A549 (cell line): ENCODE measurements around the gene ADAMTS2. TPM values are rescaled to one million over a fixed set of nuclear protein-coding genes. Genes with fewer than 3 reads are reported as not detected.

Source experiments
- ATAC-seq, 2 experiments: fragments of 200-7000 bp in 1 of 2; fragments of >200 bp in 1 of 2; cut with Nextera tagmentation in 1 of 2; cut with Tn5 transposase in 1 of 2; 3 replicates each; pipeline versions ENCODE4 v1.8.0 to v1.9.1; 2018 to 2020; ENCODE audit warnings: mild to moderate bottlenecking in 1 of 2, moderate library complexity in 1 of 2
- CTCF ChIA-PET: fragments of 300-600 bp; sonication (Branson Sonifier 250); formaldehyde crosslinking; extraction: SDS; loops from one replicate; lab custom pipeline; 2021; ENCODE audit warnings: antibody characterized with exemption, inconsistent platforms; lab: Yijun Ruan, JAX
- POLR2A ChIA-PET: fragments of 350-600 bp; formaldehyde crosslinking; extraction: SDS; loops from one replicate; lab custom pipeline; 2021; ENCODE audit warnings: antibody characterized with exemption, inconsistent platforms; lab: Yijun Ruan, JAX
- DNase-seq, 2 experiments: peaks; one replicate each; pipeline versions ENCODE4 v3.0.0 to v3.0.0-alpha.2; 2011 to 2016; ENCODE audit warnings: low read depth in 1 of 2, low spot score in 1 of 2
- FAIRE-seq: peaks from 2 replicates; lab custom pipeline; 2011; peaks lifted over from hg19 to GRCh38; lab: Jason Lieb, UNC
- H3K27ac ChIP-seq, 2 experiments: fragments of >200 bp; sonication (Bioruptor Twin); formaldehyde crosslinking; 3 replicates each; pipeline ENCODE4 v1.5.1; 2016 to 2017
- H3K4me1 ChIP-seq: fragments of >200 bp; sonication (Bioruptor Twin); formaldehyde crosslinking; 3 replicates; pipeline ENCODE4 v1.6.1; 2016
- H3K4me2 ChIP-seq: fragments of >200 bp; sonication (Bioruptor Twin); formaldehyde crosslinking; 3 replicates; pipeline ENCODE4 v1.6.1; 2016
- H3K4me3 ChIP-seq: fragments of >200 bp; sonication (Bioruptor Twin); formaldehyde crosslinking; 3 replicates; pipeline ENCODE4 v1.5.1; 2016
- H3K9me3 ChIP-seq: fragments of >200 bp; sonication (Bioruptor Twin); formaldehyde crosslinking; 3 replicates; pipeline ENCODE4 v1.6.1; 2016
- ATOH8 ChIP-seq: fragments of 250-450 bp; sonication (Bioruptor Pico); IDR thresholded peaks from 2 replicates; pipeline ENCODE4 v1.5.0; 2020; ENCODE audit warnings: low read depth, mild to moderate bottlenecking, moderate library complexity
- BCL3 ChIP-seq: fragments of >200 bp; sonication (Bioruptor Twin); formaldehyde crosslinking; IDR thresholded peaks from 3 replicates; pipeline ENCODE4 v1.6.1; 2016
- BHLHE40 ChIP-seq: IDR thresholded peaks from 2 replicates; pipeline ENCODE4 v1.6.1; 2012; ENCODE audit warnings: low read depth, low read length, inconsistent platforms
- CBX8 ChIP-seq: fragments of 200-600 bp; sonication (generic); IDR thresholded peaks from 2 replicates; pipeline ENCODE4 v1.6.1; 2016
- CEBPB ChIP-seq, 2 experiments: fragments of >200 bp in 1 of 2; sonication (Bioruptor Twin) in 1 of 2; formaldehyde crosslinking in 1 of 2; IDR thresholded peaks; 2 replicates each; pipeline ENCODE4 v1.6.1; 2012 to 2016
- CHD2 ChIP-seq: fragments of 150-350 bp; IDR thresholded peaks from 2 replicates; pipeline ENCODE4 v1.6.1; 2014; ENCODE audit warnings: low read length; ENCODE audit not compliant: partially characterized antibody
- CHD4 ChIP-seq: fragments of 200-600 bp; sonication (generic); IDR thresholded peaks from 2 replicates; pipeline ENCODE4 v1.6.1; 2016; ENCODE audit warnings: antibody characterized with exemption, mild to moderate bottlenecking, borderline replicate concordance
- EHMT2 ChIP-seq: fragments of 200-600 bp; sonication (generic); IDR thresholded peaks from 2 replicates; pipeline ENCODE4 v1.6.1; 2016; ENCODE audit warnings: antibody characterized with exemption, low read depth, mild to moderate bottlenecking, moderate library complexity
- EP300 ChIP-seq, 2 experiments: fragments of >200 bp; sonication (Bioruptor Twin); formaldehyde crosslinking; IDR thresholded peaks; 2 replicates in 1 of 2; 3 replicates in 1 of 2; pipeline ENCODE4 v1.6.1; 2016 to 2017
- ESRRA ChIP-seq: fragments of 150-350 bp; IDR thresholded peaks from 2 replicates; pipeline ENCODE4 v1.6.1; 2014; ENCODE audit warnings: mild to moderate bottlenecking, low read length, borderline replicate concordance
- FOSL2 ChIP-seq, 2 experiments: fragments of 450-650 bp in 1 of 2; fragments of >200 bp in 1 of 2; sonication (Bioruptor Twin) in 1 of 2; formaldehyde crosslinking; IDR thresholded peaks; 2 replicates each; pipeline versions ENCODE4 v1.5.0 to v1.6.1; 2016 to 2020; ENCODE audit warnings: mild to moderate bottlenecking in 1 of 2, moderate library complexity in 1 of 2
- GATA3 ChIP-seq: IDR thresholded peaks from 2 replicates; pipeline ENCODE4 v1.6.1; 2012; ENCODE audit warnings: borderline replicate concordance
- HDAC2 ChIP-seq: fragments of 200-600 bp; sonication (generic); IDR thresholded peaks from 2 replicates; pipeline ENCODE4 v1.6.1; 2016
- HES2 ChIP-seq: fragments of >200 bp; sonication (Bioruptor Twin); formaldehyde crosslinking; IDR thresholded peaks from 2 replicates; pipeline ENCODE4 v1.6.1; 2016
- HOXA7 ChIP-seq: fragments of 250-450 bp; sonication (Bioruptor Pico); IDR thresholded peaks from 2 replicates; pipeline ENCODE4 v1.5.0; 2020; ENCODE audit warnings: mild to moderate bottlenecking, moderate library complexity
- JUN ChIP-seq, 2 experiments: fragments of >200 bp; sonication (Bioruptor Twin); formaldehyde crosslinking; IDR thresholded peaks; 2 replicates in 1 of 2; 3 replicates in 1 of 2; pipeline ENCODE4 v1.6.1; 2016 to 2017
- KDM5A ChIP-seq: fragments of 200-600 bp; sonication (generic); IDR thresholded peaks from 2 replicates; pipeline ENCODE4 v1.6.1; 2016; ENCODE audit warnings: antibody characterized with exemption, mild to moderate bottlenecking
- MAFK ChIP-seq: fragments of 450-650 bp; IDR thresholded peaks from 2 replicates; pipeline ENCODE4 v1.6.1; 2014; ENCODE audit not compliant: partially characterized antibody
- MAZ ChIP-seq: fragments of 150-350 bp; IDR thresholded peaks from 2 replicates; pipeline ENCODE4 v1.6.1; 2014; ENCODE audit warnings: antibody characterized with exemption, low read depth, low read length, borderline replicate concordance
- MYC ChIP-seq: IDR thresholded peaks from 2 replicates; pipeline ENCODE4 v1.6.1; 2012; ENCODE audit warnings: mild to moderate bottlenecking, inconsistent platforms, low read length, improper control_type of control experiment, borderline replicate concordance
- NFE2L2 ChIP-seq: fragments of 150-350 bp; conservative IDR thresholded peaks from 2 replicates; pipeline ENCODE4 v1.6.1; 2014; ENCODE audit warnings: low read length
- NPAS2 ChIP-seq: fragments of 250-450 bp; sonication (Bioruptor Pico); IDR thresholded peaks from 2 replicates; pipeline ENCODE4 v1.8.0; 2022; ENCODE audit warnings: mild to moderate bottlenecking, moderate library complexity, borderline replicate concordance
- PBX3 ChIP-seq: IDR thresholded peaks from 2 replicates; pipeline ENCODE4 v1.6.1; 2012
- POLR2A ChIP-seq: IDR thresholded peaks from 2 replicates; pipeline ENCODE4 v1.6.1; 2012; ENCODE audit warnings: mild to moderate bottlenecking, low read length
- RARB ChIP-seq: fragments of 250-450 bp; sonication (Bioruptor Pico); IDR thresholded peaks from 2 replicates; pipeline ENCODE4 v1.8.0; 2021; ENCODE audit warnings: mild to moderate bottlenecking, moderate library complexity
- REST ChIP-seq: fragments of 200-600 bp; sonication (generic); IDR thresholded peaks from 2 replicates; pipeline ENCODE4 v1.6.1; 2016; ENCODE audit warnings: antibody characterized with exemption, mild to moderate bottlenecking, moderate library complexity
- RFX5 ChIP-seq: fragments of 450-650 bp; IDR thresholded peaks from 2 replicates; pipeline ENCODE4 v1.7.1; 2014; ENCODE audit warnings: antibody characterized with exemption, mild to moderate bottlenecking, moderate library complexity
- RNF2 ChIP-seq: fragments of 200-600 bp; sonication (generic); IDR thresholded peaks from 2 replicates; pipeline ENCODE4 v1.6.1; 2016; ENCODE audit warnings: low read depth, mild to moderate bottlenecking, antibody characterized with exemption, moderate library complexity, borderline replicate concordance
- SMC3 ChIP-seq: fragments of >200 bp; sonication (Bioruptor Twin); formaldehyde crosslinking; IDR thresholded peaks from 3 replicates; pipeline ENCODE4 v1.6.1; 2018; ENCODE audit warnings: inconsistent platforms
- SREBF2 ChIP-seq: fragments of 450-650 bp; IDR thresholded peaks from 2 replicates; pipeline ENCODE4 v1.6.1; 2014; ENCODE audit warnings: mild to moderate bottlenecking, moderate library complexity
- ZNF302 ChIP-seq: fragments of 250-450 bp; sonication (Bioruptor Pico); IDR thresholded peaks from 2 replicates; pipeline ENCODE4 v1.9.0; 2021; ENCODE audit warnings: inconsistent platforms, mild to moderate bottlenecking, moderate library complexity
- ZSCAN20 ChIP-seq: fragments of 250-450 bp; sonication (Bioruptor Pico); IDR thresholded peaks from 2 replicates; pipeline ENCODE4 v1.8.0; 2022; ENCODE audit warnings: mild to moderate bottlenecking, moderate library complexity
- WGBS: methylation state at CpG from one replicate; pipeline ENCODE4 v1.1.6; 2017; ENCODE audit errors: missing lambda C conversion rate; 5-methylcytosine and 5-hydroxymethylcytosine counted together
- polyA plus RNA-seq, 4 experiments: library from polyadenylated mRNA; depleted of rRNA in 3 of 4; stranded (reverse); fragments of >200 nt; fragmentation: RNase III in 1 of 4; extraction: RNeasy Plus Mini Kit Qiagen cat#74134 plus additional on column Dnase treatment in 1 of 4; gene quantifications; 2 replicates in 3 of 4; 3 replicates in 1 of 4; pipeline ENCODE4 v1.2.3, GENCODE V29; 2011 to 2017

Gene ADAMTS2
- polyA plus RNA-seq, 2 of the 4 experiments (the other 2 are of a cell fraction) = not detected

GRCh38 chr5:179296150-179296821, 49.0 kb downstream of the ADAMTS2 start:
- H3K4me1 ChIP-seq = no peaks in the 10 kb centered on the region
- DNase-seq = no peak
- peaks cover 4% of the 10 kb centered on the region; the same call in 1 of the 3 replicates for H3K9me3 ChIP-seq
- no peak overlapping the region for H3K4me3 ChIP-seq
- no peak for FAIRE-seq
- H3K27ac ChIP-seq = no peak overlapping the region
- TF ChIP-seq GATA3 (no peak), PBX3 (no peak), ZNF302 (CRISPR knock-in tag) (no peak), SMC3 (no peak), HOXA7 (CRISPR knock-in tag) (no peak), POLR2A (no peak), CHD2 (no peak), CEBPB (IDR thresholded peaks at IDR 0.05) (no peak), KDM5A (no peak), RARB (CRISPR knock-in tag) (no peak), MAZ (no peak), FOSL2 (IDR thresholded peaks at IDR 0.05) (no peak), FOSL2 (CRISPR knock-in tag; IDR thresholded peaks at IDR 0.05) (no peak), NPAS2 (CRISPR knock-in tag) (no peak), HES2 (no peak), HDAC2 (no peak), EP300 (IDR thresholded peaks at IDR 0.05) (no peak), NFE2L2 (no peak), CHD4 (no peak), SREBF2 (no peak), ATOH8 (CRISPR knock-in tag) (no peak)
- TF ChIP-seq, all 56 proteins: peak for 0
- no peak for ATAC-seq
- POLR2A ChIA-PET = no interaction called here
- CTCF ChIA-PET = no interaction called here
- H3K4me2 ChIP-seq = no peak overlapping the region
- WGBS = 43% methylated on average over 22 of the region's 22 CpGs

GRCh38 chr5:179295778-179296149, 49.5 kb downstream of the ADAMTS2 start:
- Histone ChIP-seq H3K9me3 (peaks cover 4% of the 10 kb centered on the region; the same call in 1 of the 3 replicates), H3K4me2 (no peak overlapping the region), H3K4me3 (no peak overlapping the region), H3K4me1 (no peaks in the 10 kb centered on the region), H3K27ac (no peak overlapping the region)
- WGBS = 27% methylated on average over 5 of the region's 10 CpGs
- no peak for FAIRE-seq
- no peak for DNase-seq
- ChIA-PET POLR2A (no interaction called here), CTCF (no interaction called here)
- ATAC-seq = no peak
- TF ChIP-seq EHMT2 = no peak
- no peak for TF ChIP-seq MAZ
- no peak for TF ChIP-seq RFX5
- TF ChIP-seq ZSCAN20 (CRISPR knock-in tag) = no peak
- TF ChIP-seq RNF2 = no peak
- no peak for TF ChIP-seq SMC3
- no peak for TF ChIP-seq FOSL2 (IDR thresholded peaks at IDR 0.05)
- TF ChIP-seq FOSL2 (CRISPR knock-in tag; IDR thresholded peaks at IDR 0.05) = no peak
- no peak for TF ChIP-seq ESRRA
- TF ChIP-seq JUN (IDR thresholded peaks at IDR 0.05) = no peak
- TF ChIP-seq GATA3 = no peak
- TF ChIP-seq POLR2A = no peak
- no peak for TF ChIP-seq REST
- TF ChIP-seq CBX8 = no peak
- no peak for TF ChIP-seq MYC
- TF ChIP-seq HES2 = no peak
- no peak for TF ChIP-seq HOXA7 (CRISPR knock-in tag)
- TF ChIP-seq BHLHE40 = no peak
- TF ChIP-seq BCL3 = no peak
- no peak for TF ChIP-seq MAFK
